Neural cell (in vitro differentiated cells): ENCODE measurements around the gene ADH4.

Experiments
- CTCF ChIP-seq: fragments of 450-650 bp; IDR thresholded peaks from 2 replicates; pipeline ENCODE4 v1.5.1; 2014; ENCODE audit warnings: antibody characterized with exemption, mild to moderate bottlenecking, moderate library complexity; ENCODE audit not compliant: poor library complexity, severe bottlenecking
- EP300 ChIP-seq: fragments of 450-650 bp; conservative IDR thresholded peaks from 2 replicates; pipeline ENCODE4 v1.6.1; 2014; ENCODE audit warnings: antibody characterized with exemption, mild to moderate bottlenecking, moderate library complexity; ENCODE audit not compliant: poor library complexity, severe bottlenecking
- MXI1 ChIP-seq: fragments of 450-650 bp; conservative IDR thresholded peaks from 2 replicates; pipeline ENCODE4 v1.6.1; 2014; ENCODE audit warnings: antibody characterized with exemption, mild to moderate bottlenecking; ENCODE audit not compliant: poor library complexity, severe bottlenecking
- POLR2AphosphoS5 ChIP-seq: IDR thresholded peaks from 2 replicates; pipeline ENCODE4 v1.6.1; 2012

GRCh38 chr4:99179178-99179577 is 35.1 kb upstream of the ADH4 start:
- TF ChIP-seq POLR2AphosphoS5 (no peak), EP300 (no peak), CTCF (no peak), MXI1 (no peak)
